Measurements from ENCODE around the gene HS3ST6. TPM values are rescaled to one million over a fixed set of nuclear protein-coding genes. Genes with fewer than 3 reads are reported as not detected.

Gene HS3ST6
- total and polyA plus RNA-seq, 2 of the 13 experiments (the other 11 are each of a cell fraction or from before 2014, with no cell fraction given), result not detected

DNA sequence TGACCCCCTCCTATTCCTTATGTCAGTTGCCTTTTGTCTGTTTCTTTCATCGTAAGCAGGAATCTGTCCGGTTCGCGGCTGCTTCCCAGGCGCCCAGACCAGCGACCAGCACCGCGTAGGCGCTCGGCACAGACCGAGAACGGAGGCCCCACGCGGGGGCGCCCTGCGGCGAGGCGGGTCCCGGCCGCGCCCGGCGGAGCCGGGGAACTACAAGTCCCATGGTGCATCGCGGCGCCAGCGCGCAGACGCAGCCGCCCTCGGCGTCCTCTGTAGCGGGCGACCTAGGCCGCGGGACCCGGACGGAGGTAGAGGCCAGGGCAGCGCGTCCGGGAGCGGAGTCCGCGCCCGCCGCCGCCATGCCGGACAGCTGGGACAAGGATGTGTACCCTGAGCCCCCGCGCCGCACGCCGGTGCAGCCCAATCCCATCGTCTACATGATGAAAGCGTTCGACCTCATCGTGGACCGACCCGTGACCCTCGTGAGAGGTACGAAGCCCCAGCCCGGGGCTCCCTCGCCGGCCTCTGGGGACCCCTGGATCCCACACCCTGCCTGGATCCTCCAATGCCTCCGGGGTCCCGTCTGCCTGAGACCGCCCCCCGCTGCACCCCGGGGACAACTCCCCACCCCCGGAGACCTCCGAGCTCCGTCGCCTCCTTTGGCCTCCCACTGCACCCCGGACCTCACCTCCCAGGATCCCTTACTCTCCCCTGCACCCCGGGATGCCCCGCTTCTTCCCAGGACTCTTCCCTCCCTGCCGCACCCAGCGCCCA lies 41.2 kb upstream of the HS3ST6 start, which contains the start of gene NDUFB10 (continued):
- peak; percentile 77; the same call in 1 of the 2 replicates for TF ChIP-seq ZNF441 (CRISPR knock-in tag; IDR thresholded peaks at IDR 0.05; ENCODE audit: borderline replicate concordance)
- TF ChIP-seq ARNT (IDR thresholded peaks at IDR 0.05), result no peak
- peak; percentile 69 for TF ChIP-seq KAT8 (CRISPR knock-in tag; IDR thresholded peaks at IDR 0.05)
- peak; percentile 91 for TF ChIP-seq ZNF607 (CRISPR knock-in tag; IDR thresholded peaks at IDR 0.05; ENCODE audit: borderline replicate concordance)
- TF ChIP-seq KLF6 (CRISPR knock-in tag; IDR thresholded peaks at IDR 0.05), result peak; percentile 84
- TF ChIP-seq E2F1 (CRISPR knock-in tag; IDR thresholded peaks at IDR 0.05), result peak; percentile 79
- TF ChIP-seq HNRNPUL1 (IDR thresholded peaks at IDR 0.05; ENCODE audit: low read depth, low read length), result no peak
- TF ChIP-seq ATF3 (CRISPR knock-in tag; IDR thresholded peaks at IDR 0.05), result peak; percentile 56
- 0 out of 2 replicates have a peak, but pooled peaks have one; percentile 57 for TF ChIP-seq MIXL1 (CRISPR knock-in tag; IDR thresholded peaks at IDR 0.05)
- peak; percentile 54 for TF ChIP-seq AGO2 (optimal IDR thresholded peaks at IDR 0.05; ENCODE audit: low read depth, low read length)
- peak; percentile 57; the same call in 1 of the 2 replicates for TF ChIP-seq GATA4 (IDR thresholded peaks at IDR 0.05; ENCODE audit: borderline replicate concordance, low read depth)
- TF ChIP-seq SP2 (CRISPR knock-in tag; IDR thresholded peaks at IDR 0.05), result peak; percentile 51; the same call in 1 of the 2 replicates
- TF ChIP-seq POLR2AphosphoS5 (IDR thresholded peaks at IDR 0.05; ENCODE audit: low read depth, low read length), result peak; percentile 86
- peak; percentile 81; the same call in 1 of the 2 replicates for TF ChIP-seq TMF1 (CRISPR knock-in tag; IDR thresholded peaks at IDR 0.05; ENCODE audit: low read depth)
- TF ChIP-seq ZKSCAN8 (CRISPR knock-in tag; IDR thresholded peaks at IDR 0.05; ENCODE audit: borderline replicate concordance), result peak; percentile 31; the same call in 1 of the 2 replicates
- peak; percentile 96 for TF ChIP-seq TAF1 (CRISPR knock-in tag; IDR thresholded peaks at IDR 0.05)
- TF ChIP-seq ZNF20 (CRISPR knock-in tag; IDR thresholded peaks at IDR 0.05), result no peak
- no peak for TF ChIP-seq TCF12 (IDR thresholded peaks at IDR 0.05)
- no peak for TF ChIP-seq TCF12 (CRISPR knock-in tag; IDR thresholded peaks at IDR 0.05)
- TF ChIP-seq GTF2F1 (IDR thresholded peaks at IDR 0.05; ENCODE audit: low read length), result no peak
- peak; percentile 58 for TF ChIP-seq PHF21A (CRISPR knock-in tag; IDR thresholded peaks at IDR 0.05)
- TF ChIP-seq ZMAT3 (CRISPR knock-in tag; conservative IDR thresholded peaks at IDR 0.05), result peak; percentile 71
- TF ChIP-seq ZNF576 (CRISPR knock-in tag; IDR thresholded peaks at IDR 0.05), result no peak
- no peak; a peak in 1 of 4 replicates for TF ChIP-seq NR2F1 (CRISPR knock-in tag; IDR thresholded peaks at IDR 0.05)
- TF ChIP-seq, protein P1, sequence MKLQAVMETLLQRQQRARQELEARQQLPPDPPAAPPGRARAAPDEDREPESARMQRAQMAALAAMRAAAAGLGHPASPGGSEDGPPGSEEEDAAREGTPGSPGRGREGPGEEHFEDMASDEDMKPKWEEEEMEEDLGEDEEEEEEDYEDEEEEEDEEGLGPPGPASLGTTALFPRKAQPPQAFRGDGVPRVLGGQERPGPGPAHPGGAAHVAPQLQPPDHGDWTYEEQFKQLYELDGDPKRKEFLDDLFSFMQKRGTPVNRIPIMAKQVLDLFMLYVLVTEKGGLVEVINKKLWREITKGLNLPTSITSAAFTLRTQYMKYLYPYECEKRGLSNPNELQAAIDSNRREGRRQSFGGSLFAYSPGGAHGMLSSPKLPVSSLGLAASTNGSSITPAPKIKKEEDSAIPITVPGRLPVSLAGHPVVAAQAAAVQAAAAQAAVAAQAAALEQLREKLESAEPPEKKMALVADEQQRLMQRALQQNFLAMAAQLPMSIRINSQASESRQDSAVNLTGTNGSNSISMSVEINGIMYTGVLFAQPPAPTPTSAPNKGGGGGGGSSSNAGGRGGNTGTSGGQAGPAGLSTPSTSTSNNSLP (IDR thresholded peaks at IDR 0.05; ENCODE audit: low read depth, low read length), result no peak
- TF ChIP-seq ZNF556 (CRISPR knock-in tag; IDR thresholded peaks at IDR 0.05; ENCODE audit: borderline replicate concordance), result peak; percentile 82; the same call in 1 of the 2 replicates
